ENCODE data around the gene TPCN2.

GRCh38 chr11:69018924-69019323 lies 29.8 kb upstream of the TPCN2 start:
- TF ChIP-seq, protein P1, sequence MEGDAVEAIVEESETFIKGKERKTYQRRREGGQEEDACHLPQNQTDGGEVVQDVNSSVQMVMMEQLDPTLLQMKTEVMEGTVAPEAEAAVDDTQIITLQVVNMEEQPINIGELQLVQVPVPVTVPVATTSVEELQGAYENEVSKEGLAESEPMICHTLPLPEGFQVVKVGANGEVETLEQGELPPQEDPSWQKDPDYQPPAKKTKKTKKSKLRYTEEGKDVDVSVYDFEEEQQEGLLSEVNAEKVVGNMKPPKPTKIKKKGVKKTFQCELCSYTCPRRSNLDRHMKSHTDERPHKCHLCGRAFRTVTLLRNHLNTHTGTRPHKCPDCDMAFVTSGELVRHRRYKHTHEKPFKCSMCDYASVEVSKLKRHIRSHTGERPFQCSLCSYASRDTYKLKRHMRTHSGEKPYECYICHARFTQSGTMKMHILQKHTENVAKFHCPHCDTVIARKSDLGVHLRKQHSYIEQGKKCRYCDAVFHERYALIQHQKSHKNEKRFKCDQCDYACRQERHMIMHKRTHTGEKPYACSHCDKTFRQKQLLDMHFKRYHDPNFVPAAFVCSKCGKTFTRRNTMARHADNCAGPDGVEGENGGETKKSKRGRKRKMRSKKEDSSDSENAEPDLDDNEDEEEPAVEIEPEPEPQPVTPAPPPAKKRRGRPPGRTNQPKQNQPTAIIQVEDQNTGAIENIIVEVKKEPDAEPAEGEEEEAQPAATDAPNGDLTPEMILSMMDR (IDR thresholded peaks at IDR 0.05; ENCODE audit: borderline replicate concordance, extremely low read depth, low read length, poor library complexity, severe bottlenecking) = no peak
- TF ChIP-seq EZH2 (IDR thresholded peaks at IDR 0.05; ENCODE audit: borderline replicate concordance, low read depth, low read length, severe bottlenecking) = no peak

All from DND-41 (cell line).